Right atrium auricular region (tissue), 2 donors: ENCODE measurements around the gene LAMC1. TPM values are rescaled to one million over a fixed set of nuclear protein-coding genes. Genes with fewer than 3 reads are reported as not detected.

Experiments used
- DNase-seq: peaks from one replicate; pipeline ENCODE4 v3.0.0-alpha.2; 2019; ENCODE audit warnings: low spot score
- H3K27ac ChIP-seq, 2 donors: fragments of 200-600 bp; sonication (generic); 1 replicate in 1 of 2; 2 replicates in 1 of 2; pipeline ENCODE4 v1.5.1; 2016 to 2019
- H3K27me3 ChIP-seq, 2 donors: fragments of 200-600 bp; sonication (generic); one replicate each; pipeline versions ENCODE4 v1.5.1 to v1.6.0; 2017 to 2019
- H3K36me3 ChIP-seq: fragments of 200-600 bp; sonication (generic); one replicate; pipeline ENCODE4 v1.5.1; 2016
- H3K4me1 ChIP-seq, 2 donors: fragments of 200-600 bp; sonication (generic); one replicate each; pipeline versions ENCODE4 v1.5.1 to v1.6.0; 2017 to 2019
- H3K4me3 ChIP-seq, 2 donors: fragments of 200-600 bp; sonication (generic); 1 replicate in 1 of 2; 2 replicates in 1 of 2; pipeline ENCODE4 v1.5.1; 2017 to 2019; ENCODE audit warnings: mild to moderate bottlenecking in 1 of 2, moderate library complexity in 1 of 2
- H3K9me3 ChIP-seq, 2 donors: fragments of 200-600 bp; sonication (generic); one replicate each; pipeline ENCODE4 v1.5.1; 2019
- total RNA-seq, 2 donors: library from RNA; depleted of rRNA; stranded (reverse); fragments of >200 nt; gene quantifications; one replicate each; pipeline ENCODE4 v1.1.0, GENCODE V29; 2016
- TF ChIP-seq, protein P1 (sequence below), 2 donors: fragments of 200-600 bp; sonication (generic); IDR thresholded peaks; one replicate each; pipeline ENCODE4 v1.5.1; 2019; ENCODE audit warnings: antibody characterized with exemption in 2 of 2

LAMC1 gene
- total RNA-seq, 2 donors from 2014 or later, result 154 to 159 TPM

DNA sequence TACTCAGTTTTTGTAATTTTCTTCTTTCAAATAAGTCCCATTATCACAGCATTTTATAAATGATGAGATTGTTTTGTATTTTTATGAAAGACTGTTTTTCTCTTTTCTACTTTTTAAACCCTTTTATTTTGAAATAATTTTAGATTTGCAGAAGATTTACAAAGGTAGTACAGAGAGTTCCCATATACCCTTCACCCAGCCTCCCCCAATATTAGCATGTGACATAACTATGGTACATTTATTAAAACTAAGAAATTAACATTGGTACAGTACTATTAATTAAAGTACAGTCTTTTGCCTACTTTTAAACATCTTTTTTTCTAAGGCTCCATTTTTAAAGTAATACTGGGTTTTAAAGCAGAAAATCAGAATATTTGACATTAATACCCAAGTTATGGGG, 127.2 kb downstream of the LAMC1 start:
- Histone ChIP-seq H3K36me3 (no peaks in the 10 kb centered on the region), H3K9me3 (no peaks in the 10 kb centered on the region), H3K27ac (no peak overlapping the region), H3K4me3 (no peak overlapping the region), H3K4me1 (peaks cover 0 to 11% of the 10 kb centered on the region in 2 donors), H3K27me3 (no peaks in the 10 kb centered on the region)
- no peak for DNase-seq
- TF ChIP-seq, protein P1, sequence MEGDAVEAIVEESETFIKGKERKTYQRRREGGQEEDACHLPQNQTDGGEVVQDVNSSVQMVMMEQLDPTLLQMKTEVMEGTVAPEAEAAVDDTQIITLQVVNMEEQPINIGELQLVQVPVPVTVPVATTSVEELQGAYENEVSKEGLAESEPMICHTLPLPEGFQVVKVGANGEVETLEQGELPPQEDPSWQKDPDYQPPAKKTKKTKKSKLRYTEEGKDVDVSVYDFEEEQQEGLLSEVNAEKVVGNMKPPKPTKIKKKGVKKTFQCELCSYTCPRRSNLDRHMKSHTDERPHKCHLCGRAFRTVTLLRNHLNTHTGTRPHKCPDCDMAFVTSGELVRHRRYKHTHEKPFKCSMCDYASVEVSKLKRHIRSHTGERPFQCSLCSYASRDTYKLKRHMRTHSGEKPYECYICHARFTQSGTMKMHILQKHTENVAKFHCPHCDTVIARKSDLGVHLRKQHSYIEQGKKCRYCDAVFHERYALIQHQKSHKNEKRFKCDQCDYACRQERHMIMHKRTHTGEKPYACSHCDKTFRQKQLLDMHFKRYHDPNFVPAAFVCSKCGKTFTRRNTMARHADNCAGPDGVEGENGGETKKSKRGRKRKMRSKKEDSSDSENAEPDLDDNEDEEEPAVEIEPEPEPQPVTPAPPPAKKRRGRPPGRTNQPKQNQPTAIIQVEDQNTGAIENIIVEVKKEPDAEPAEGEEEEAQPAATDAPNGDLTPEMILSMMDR (IDR thresholded peaks at IDR 0.05), result no peak

DNA sequence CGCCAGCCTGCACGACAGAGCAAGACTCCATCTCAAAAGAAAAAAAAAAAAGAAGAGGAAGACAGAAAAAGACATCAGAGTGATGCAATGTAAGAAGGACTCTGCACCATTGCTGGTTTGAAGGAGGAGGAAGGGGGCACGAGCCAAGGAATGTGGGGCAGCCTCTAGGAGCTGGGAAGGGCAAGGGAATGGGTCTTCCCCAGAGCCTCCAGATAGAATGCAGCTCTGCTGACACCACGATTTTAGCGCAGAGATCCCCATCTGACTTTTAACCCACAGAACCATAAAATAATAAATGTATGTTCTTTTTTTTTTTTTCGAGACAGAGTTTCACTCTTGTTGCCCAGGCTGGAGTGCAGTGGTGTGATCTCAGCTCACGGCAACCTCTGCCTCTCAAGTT, 129.0 kb downstream of the LAMC1 start:
- H3K4me3 ChIP-seq, result no peak overlapping the region
- TF ChIP-seq, protein P1 (IDR thresholded peaks at IDR 0.05), result no peak
- DNase-seq, result no peak
- H3K9me3 ChIP-seq, result no peaks in the 10 kb centered on the region
- no peaks in the 10 kb centered on the region for H3K27me3 ChIP-seq
- peaks cover 0 to 11% of the 10 kb centered on the region in 2 donors for H3K4me1 ChIP-seq
- no peaks in the 10 kb centered on the region for H3K36me3 ChIP-seq
- no peak overlapping the region for H3K27ac ChIP-seq

DNA sequence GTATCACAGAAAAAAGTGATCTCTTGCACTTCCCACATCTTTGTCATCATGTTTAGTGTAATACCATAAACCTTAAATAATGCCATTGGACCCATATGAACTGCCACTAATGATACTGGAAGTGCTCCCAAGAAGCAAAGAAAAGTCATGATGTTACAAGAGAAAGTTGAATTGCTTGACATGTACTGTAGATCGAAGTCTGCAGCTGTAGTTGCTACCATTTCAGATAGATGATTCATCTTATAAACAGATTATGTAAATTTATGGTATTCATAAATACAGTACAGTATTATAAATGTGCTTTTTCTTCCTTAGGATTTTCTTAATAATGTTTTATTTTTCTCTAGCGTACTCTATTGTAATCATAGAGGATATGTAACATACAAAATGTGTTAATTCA, 132.7 kb downstream of the LAMC1 start:
- Histone ChIP-seq H3K27ac (no peak overlapping the region), H3K4me3 (no peak overlapping the region), H3K27me3 (no peaks in the 10 kb centered on the region), H3K36me3 (no peaks in the 10 kb centered on the region), H3K4me1 (no peaks in the 10 kb centered on the region), H3K9me3 (no peaks in the 10 kb centered on the region)
- TF ChIP-seq, protein P1 (IDR thresholded peaks at IDR 0.05), result no peak
- no peak for DNase-seq

DNA sequence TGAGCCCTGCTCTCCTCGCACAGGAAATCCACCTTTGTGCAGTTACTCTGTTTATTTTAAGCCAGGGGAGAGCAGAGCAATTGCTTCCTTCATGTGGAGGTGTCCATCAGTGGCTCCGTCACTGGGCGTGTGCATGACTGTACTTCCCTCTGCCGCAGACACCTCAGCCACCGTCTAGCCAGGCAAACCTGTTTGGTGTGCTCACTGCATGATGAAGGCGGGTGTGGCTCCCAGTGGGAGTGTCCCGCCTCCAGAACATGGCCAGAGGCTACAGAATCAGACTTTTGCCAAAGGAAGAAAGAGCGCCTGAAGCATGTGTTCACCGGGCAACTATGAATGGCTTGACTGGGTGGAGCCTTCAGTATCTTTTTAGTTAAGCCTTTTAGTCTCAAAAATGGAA, 136.7 kb downstream of the LAMC1 start:
- H3K36me3 ChIP-seq, result no peaks in the 10 kb centered on the region
- TF ChIP-seq, protein P1 (IDR thresholded peaks at IDR 0.05), result no peak
- no peak overlapping the region for H3K27ac ChIP-seq
- no peak for DNase-seq
- H3K27me3 ChIP-seq, result no peaks in the 10 kb centered on the region
- no peaks in the 10 kb centered on the region for H3K9me3 ChIP-seq
- H3K4me1 ChIP-seq, result no peaks in the 10 kb centered on the region
- H3K4me3 ChIP-seq, result no peak overlapping the region

DNA sequence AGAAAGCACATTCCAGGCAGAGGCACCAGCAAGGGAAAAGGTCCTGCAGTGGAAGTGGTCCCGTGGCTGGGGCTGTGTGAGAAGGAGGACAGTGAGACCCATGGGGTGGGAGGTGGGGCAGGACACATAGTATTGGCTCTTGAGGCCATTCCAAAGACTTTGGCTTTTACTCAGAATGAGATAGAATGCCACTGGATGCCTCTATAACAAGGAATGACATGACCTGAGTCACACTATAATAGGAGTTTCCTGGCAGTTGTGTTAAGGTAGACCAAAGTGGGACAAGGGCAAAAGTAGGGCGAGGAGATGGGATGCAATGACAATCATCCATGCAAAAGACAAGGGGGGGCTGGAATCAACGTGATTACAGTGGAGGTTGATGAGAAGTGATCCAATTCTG, 138.2 kb downstream of the LAMC1 start:
- Histone ChIP-seq H3K36me3 (no peaks in the 10 kb centered on the region), H3K27ac (no peak overlapping the region), H3K27me3 (no peaks in the 10 kb centered on the region), H3K4me3 (no peak overlapping the region), H3K9me3 (no peaks in the 10 kb centered on the region), H3K4me1 (no peaks in the 10 kb centered on the region)
- TF ChIP-seq, protein P1 (IDR thresholded peaks at IDR 0.05), result no peak
- no peak for DNase-seq

DNA sequence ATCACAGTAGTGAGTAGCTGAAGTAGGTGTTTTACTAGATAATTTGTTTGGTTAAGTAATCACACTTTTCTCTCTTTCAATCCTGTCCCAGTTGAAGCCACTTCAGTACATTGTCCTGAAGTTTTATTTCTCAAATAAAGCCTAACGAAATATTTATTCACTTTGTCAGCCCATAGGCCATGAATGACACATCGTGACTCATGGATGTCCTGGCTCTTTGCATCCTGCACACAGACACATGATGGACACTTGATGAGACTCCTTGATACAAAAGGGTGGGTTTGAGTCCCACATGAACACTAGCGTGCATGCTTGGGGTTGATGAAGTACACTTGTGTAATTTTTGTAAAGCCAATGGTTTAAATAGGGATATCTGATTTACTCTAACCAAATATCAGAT, 140.1 kb downstream of the LAMC1 start:
- Histone ChIP-seq H3K36me3 (no peaks in the 10 kb centered on the region), H3K27ac (no peak overlapping the region), H3K9me3 (no peaks in the 10 kb centered on the region), H3K27me3 (no peaks in the 10 kb centered on the region), H3K4me1 (no peaks in the 10 kb centered on the region), H3K4me3 (no peak overlapping the region)
- no peak for DNase-seq
- TF ChIP-seq, protein P1 (IDR thresholded peaks at IDR 0.05), result no peak
